HepG2 (cell line): ENCODE results near the gene NT5C3B. TPM values are rescaled to one million over a fixed set of nuclear protein-coding genes. Genes with fewer than 3 reads are reported as not detected.

ENCODE experiments used
- ATF6 ChIP-seq: sonication (generic); formaldehyde crosslinking; conservative IDR thresholded peaks from 2 replicates; pipeline ENCODE4 v1.4.0; 2020; ENCODE audit warnings: missing genetic modification reagents
- CREM ChIP-seq, 2 experiments: sonication (generic) in 1 of 2; formaldehyde crosslinking in 1 of 2; IDR thresholded peaks; 2 replicates each; pipeline versions ENCODE4 v1.4.0 to v1.6.1; 2016 to 2020; ENCODE audit warnings: antibody characterized with exemption in 1 of 2, mild to moderate bottlenecking in 1 of 2, missing genetic modification reagents in 1 of 2
- CSRNP2 ChIP-seq: sonication (generic); formaldehyde crosslinking; conservative IDR thresholded peaks from 2 replicates; pipeline ENCODE4 v1.8.0; 2022; ENCODE audit warnings: low read depth, missing genetic modification reagents
- HNRNPH1 ChIP-seq: fragments of 200-400 bp; formaldehyde crosslinking; optimal IDR thresholded peaks from 2 replicates; pipeline ENCODE3; 2017; ENCODE audit warnings: mild to moderate bottlenecking, low read depth, low read length
- JDP2 ChIP-seq: sonication (generic); formaldehyde crosslinking; IDR thresholded peaks from 2 replicates; pipeline ENCODE4 v1.8.1; 2022; ENCODE audit warnings: missing genetic modification reagents, borderline replicate concordance
- MAF1 ChIP-seq: sonication (generic); formaldehyde crosslinking; IDR thresholded peaks from 2 replicates; pipeline ENCODE4 v1.5.0; 2020; ENCODE audit warnings: missing genetic modification reagents, borderline replicate concordance
- MIXL1 ChIP-seq: IDR thresholded peaks from 2 replicates; pipeline ENCODE4 v1.6.1; 2016
- POGK ChIP-seq: sonication (generic); formaldehyde crosslinking; conservative IDR thresholded peaks from 2 replicates; pipeline ENCODE4 v1.8.0; 2022; ENCODE audit warnings: mild to moderate bottlenecking, moderate library complexity, missing genetic modification reagents
- PPARG ChIP-seq: conservative IDR thresholded peaks from 2 replicates; pipeline ENCODE4 v1.6.1; 2016; ENCODE audit warnings: missing biosample characterization, missing genetic modification reagents
- RAD21 ChIP-seq: fragments of 450-650 bp; formaldehyde crosslinking; IDR thresholded peaks from 2 replicates; pipeline ENCODE4 v1.5.0; 2020; ENCODE audit warnings: mild to moderate bottlenecking
- RORA ChIP-seq: sonication (generic); formaldehyde crosslinking; IDR thresholded peaks from 2 replicates; pipeline ENCODE4 v1.5.0; 2020; ENCODE audit warnings: mild to moderate bottlenecking, missing genetic modification reagents, moderate library complexity
- SYNCRIP ChIP-seq: fragments of 200-400 bp; formaldehyde crosslinking; IDR thresholded peaks from 2 replicates; pipeline ENCODE4 v1.6.1; 2018; ENCODE audit warnings: mild to moderate bottlenecking, low read depth, low read length; ENCODE audit not compliant: insufficient read depth
- TBP ChIP-seq: sonication (generic); formaldehyde crosslinking; IDR thresholded peaks from 2 replicates; pipeline ENCODE4 v1.5.0; 2020; ENCODE audit warnings: missing genetic modification reagents
- ZNF3 ChIP-seq: IDR thresholded peaks from 2 replicates; pipeline ENCODE4 v1.7.0; 2017; ENCODE audit warnings: inconsistent platforms
- ZNF484 ChIP-seq: sonication (generic); formaldehyde crosslinking; IDR thresholded peaks from 2 replicates; pipeline ENCODE4 v1.5.1; 2020; ENCODE audit warnings: mild to moderate bottlenecking, low read depth, missing genetic modification reagents, borderline replicate concordance
- ZNF607 ChIP-seq: sonication (generic); formaldehyde crosslinking; IDR thresholded peaks from 2 replicates; pipeline ENCODE4 v1.5.1; 2020; ENCODE audit warnings: missing genetic modification reagents, mild to moderate bottlenecking, borderline replicate concordance
- ZNF704 ChIP-seq: sonication (generic); formaldehyde crosslinking; IDR thresholded peaks from 2 replicates; pipeline ENCODE4 v1.8.1; 2023; ENCODE audit warnings: mild to moderate bottlenecking, inconsistent platforms, moderate library complexity, missing genetic modification reagents, borderline replicate concordance
- ZNF766 ChIP-seq: sonication (generic); formaldehyde crosslinking; IDR thresholded peaks from 2 replicates; pipeline ENCODE4 v1.5.0; 2020; ENCODE audit warnings: missing genetic modification reagents, borderline replicate concordance
- ZNF776 ChIP-seq: sonication (generic); formaldehyde crosslinking; IDR thresholded peaks from 2 replicates; pipeline ENCODE4 v1.4.0; 2020; ENCODE audit warnings: mild to moderate bottlenecking, missing genetic modification reagents
- polyA plus RNA-seq, 8 experiments: library from polyadenylated mRNA; depleted of rRNA in 3 of 8; stranded (reverse) in 7 of 8; unstranded in 1 of 8; fragments of >200 nt; fragmentation: Illumina TruSeq in 4 of 8; extraction: Trizol in 4 of 8; gene quantifications; 2 replicates each; pipeline versions ENCODE4 v1.2.1 to v1.2.3, GENCODE V29; 2011 to 2016; ENCODE audit warnings: low read depth in 4 of 8, missing spikeins in 1 of 8, mixed read lengths in 1 of 8; ENCODE audit not compliant: insufficient read depth in 1 of 8
- total RNA-seq, 5 experiments: library from RNA; depleted of rRNA; stranded (reverse); fragments of >200 nt; fragmentation: Illumina TruSeq; extraction: Trizol; gene quantifications; 2 replicates each; pipeline ENCODE4 v1.2.3, GENCODE V29; 2016; ENCODE audit warnings: low read depth in 1 of 5
- TF ChIP-seq, protein P1 (sequence below): IDR thresholded peaks from 2 replicates; pipeline ENCODE4 v1.6.1; 2016; ENCODE audit warnings: missing biosample characterization, missing genetic modification reagents, low read depth

NT5C3B gene
- total and polyA plus RNA-seq, 2 of the 13 experiments (the other 11 are each of a cell fraction or from before 2014, with no cell fraction given) = 104 to 126 TPM

DNA sequence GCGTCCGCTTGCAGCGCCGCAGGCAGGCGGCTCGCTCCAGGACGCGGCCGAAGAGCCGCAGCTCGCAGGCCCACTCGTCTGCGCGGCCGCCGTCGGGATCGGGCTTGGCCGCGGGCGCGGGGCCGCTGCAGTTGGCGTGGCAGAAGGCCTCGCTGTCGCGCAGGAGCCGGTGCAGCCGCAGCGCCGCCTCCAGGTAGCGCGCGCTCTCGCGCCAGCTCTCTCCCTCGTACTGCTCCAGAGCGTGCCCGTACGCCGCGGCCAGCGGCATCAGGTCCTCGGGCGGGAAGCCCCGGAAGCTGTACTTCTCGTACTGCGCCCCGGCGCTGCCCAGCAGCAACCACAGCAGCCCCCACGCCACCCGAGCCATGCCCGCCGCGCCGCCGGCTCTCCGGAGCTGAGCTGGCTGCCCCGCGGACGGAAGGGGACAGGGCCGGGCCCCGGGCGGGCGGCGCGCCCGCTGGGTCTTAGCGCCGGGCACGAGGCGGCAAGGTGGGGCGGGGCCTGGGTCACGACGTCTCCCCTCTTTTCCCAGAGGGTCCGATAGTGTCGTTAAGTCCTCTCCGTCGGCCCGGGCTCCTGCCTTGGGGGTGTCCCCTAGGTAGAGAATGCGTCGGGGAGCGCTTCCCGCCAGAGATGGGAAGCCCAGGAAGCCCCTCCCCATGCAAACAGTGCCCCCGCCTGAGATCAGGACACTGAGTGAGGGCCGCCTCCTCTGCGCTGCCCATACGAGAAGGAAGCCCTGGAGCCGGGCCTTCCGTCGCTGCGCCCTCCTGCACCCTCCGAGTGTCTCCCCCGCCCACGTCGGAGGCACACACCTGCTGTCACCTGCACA is 24.3 kb downstream of the NT5C3B start, which contains the start of gene P3H4 (continued):
- TF ChIP-seq ATF6 (CRISPR knock-in tag) = 0 out of 2 replicates have a peak, but pooled peaks have one; percentile 6
- no peak for TF ChIP-seq CREM (IDR thresholded peaks at IDR 0.05)
- no peak for TF ChIP-seq CREM (CRISPR knock-in tag; IDR thresholded peaks at IDR 0.05)
- no peak for TF ChIP-seq MAF1 (CRISPR knock-in tag)
- 0 out of 2 replicates have a peak, but pooled peaks have one; percentile 18 for TF ChIP-seq TBP
- no peak for TF ChIP-seq MIXL1 (CRISPR knock-in tag)
- TF ChIP-seq RAD21 (CRISPR knock-in tag) = peak; percentile 93
- TF ChIP-seq ZNF776 (CRISPR knock-in tag) = peak; percentile 96; the same call in 1 of the 2 replicates
- TF ChIP-seq CSRNP2 (CRISPR knock-in tag) = no peak; the same call in 1 of the 2 replicates
- TF ChIP-seq, protein P1, sequence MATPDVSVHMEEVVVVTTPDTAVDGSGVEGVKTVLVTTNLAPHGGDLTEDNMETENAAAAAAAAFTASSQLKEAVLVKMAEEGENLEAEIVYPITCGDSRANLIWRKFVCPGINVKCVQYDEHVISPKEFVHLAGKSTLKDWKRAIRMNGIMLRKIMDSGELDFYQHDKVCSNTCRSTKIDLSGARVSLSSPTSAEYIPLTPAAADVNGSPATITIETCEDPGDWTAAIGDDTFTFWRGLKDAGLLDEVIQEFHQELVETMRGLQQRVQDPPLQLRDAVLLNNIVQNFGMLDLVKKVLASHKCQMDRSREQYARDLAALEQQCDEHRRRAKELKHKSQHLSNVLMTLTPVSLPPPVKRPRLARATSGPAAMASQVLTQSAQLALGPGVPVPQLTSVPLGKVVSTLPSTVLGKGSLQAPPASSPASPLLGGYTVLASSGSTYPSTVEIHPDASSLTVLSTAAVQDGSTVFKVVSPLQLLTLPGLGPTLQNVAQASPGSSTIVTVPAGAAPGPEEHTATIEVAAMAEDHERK (CRISPR knock-in tag) = peak; percentile 35; the same call in 1 of the 2 replicates
- peak; percentile 95 for TF ChIP-seq POGK
- TF ChIP-seq SYNCRIP = no peak
- TF ChIP-seq JDP2 = no peak; the same call in 1 of the 2 replicates
- TF ChIP-seq ZNF704 (CRISPR knock-in tag) = peak; percentile 58; the same call in 1 of the 2 replicates
- TF ChIP-seq ZNF607 (CRISPR knock-in tag) = peak; percentile 74
- TF ChIP-seq ZNF484 (CRISPR knock-in tag) = peak; percentile 53; the same call in 1 of the 2 replicates
- TF ChIP-seq PPARG (CRISPR knock-in tag) = 0 out of 2 replicates have a peak, but pooled peaks have one; percentile 15
- TF ChIP-seq ZNF3 = no peak
- TF ChIP-seq HNRNPH1 = no peak
- peak; percentile 82; the same call in 1 of the 2 replicates for TF ChIP-seq ZNF766 (CRISPR knock-in tag)
- TF ChIP-seq RORA (CRISPR knock-in tag) = no peak
